ENCODE results near the gene ALX4.

The ALX4 gene

DNA sequence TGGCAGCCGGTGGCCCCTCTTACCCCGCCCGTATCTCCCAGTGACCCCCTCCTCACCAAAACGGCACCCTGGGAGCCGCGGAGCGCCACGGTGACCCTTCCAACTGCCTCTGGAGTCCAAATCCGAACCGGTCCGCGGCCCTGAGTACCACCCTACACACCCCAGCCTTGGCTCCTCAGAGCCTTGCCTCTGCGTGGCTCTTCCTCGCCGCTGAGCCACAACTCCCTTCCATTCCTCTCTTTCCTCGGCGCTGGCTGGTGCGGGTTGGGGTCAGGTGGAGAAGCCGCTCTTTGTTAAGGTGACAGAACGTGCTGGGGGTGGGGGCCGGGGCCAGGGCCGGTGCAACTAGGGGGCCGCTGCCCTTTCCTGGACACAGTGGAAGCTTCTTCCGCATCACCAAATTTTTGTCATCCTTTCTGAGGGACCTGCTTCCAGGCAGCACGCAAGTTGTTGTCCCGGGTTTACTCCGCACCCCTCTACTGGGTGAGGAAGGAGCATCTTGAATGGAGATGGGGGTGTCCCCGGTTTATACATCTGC lies 6.5 kb downstream of the ALX4 start:
- Histone ChIP-seq H3K4me3 (ENCODE audit: low read depth, low read length) (no peak overlapping the region), H3K4me1 (no peaks in the 10 kb centered on the region), H3K36me3 (no peaks in the 10 kb centered on the region), H3K27me3 (peaks cover 66% of the 10 kb centered on the region), H3K9me3 (no peaks in the 10 kb centered on the region)
- TF ChIP-seq, protein P1, sequence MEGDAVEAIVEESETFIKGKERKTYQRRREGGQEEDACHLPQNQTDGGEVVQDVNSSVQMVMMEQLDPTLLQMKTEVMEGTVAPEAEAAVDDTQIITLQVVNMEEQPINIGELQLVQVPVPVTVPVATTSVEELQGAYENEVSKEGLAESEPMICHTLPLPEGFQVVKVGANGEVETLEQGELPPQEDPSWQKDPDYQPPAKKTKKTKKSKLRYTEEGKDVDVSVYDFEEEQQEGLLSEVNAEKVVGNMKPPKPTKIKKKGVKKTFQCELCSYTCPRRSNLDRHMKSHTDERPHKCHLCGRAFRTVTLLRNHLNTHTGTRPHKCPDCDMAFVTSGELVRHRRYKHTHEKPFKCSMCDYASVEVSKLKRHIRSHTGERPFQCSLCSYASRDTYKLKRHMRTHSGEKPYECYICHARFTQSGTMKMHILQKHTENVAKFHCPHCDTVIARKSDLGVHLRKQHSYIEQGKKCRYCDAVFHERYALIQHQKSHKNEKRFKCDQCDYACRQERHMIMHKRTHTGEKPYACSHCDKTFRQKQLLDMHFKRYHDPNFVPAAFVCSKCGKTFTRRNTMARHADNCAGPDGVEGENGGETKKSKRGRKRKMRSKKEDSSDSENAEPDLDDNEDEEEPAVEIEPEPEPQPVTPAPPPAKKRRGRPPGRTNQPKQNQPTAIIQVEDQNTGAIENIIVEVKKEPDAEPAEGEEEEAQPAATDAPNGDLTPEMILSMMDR (IDR thresholded peaks at IDR 0.05; ENCODE audit: low read depth, low read length): no peak
- no peak for DNase-seq

DNA sequence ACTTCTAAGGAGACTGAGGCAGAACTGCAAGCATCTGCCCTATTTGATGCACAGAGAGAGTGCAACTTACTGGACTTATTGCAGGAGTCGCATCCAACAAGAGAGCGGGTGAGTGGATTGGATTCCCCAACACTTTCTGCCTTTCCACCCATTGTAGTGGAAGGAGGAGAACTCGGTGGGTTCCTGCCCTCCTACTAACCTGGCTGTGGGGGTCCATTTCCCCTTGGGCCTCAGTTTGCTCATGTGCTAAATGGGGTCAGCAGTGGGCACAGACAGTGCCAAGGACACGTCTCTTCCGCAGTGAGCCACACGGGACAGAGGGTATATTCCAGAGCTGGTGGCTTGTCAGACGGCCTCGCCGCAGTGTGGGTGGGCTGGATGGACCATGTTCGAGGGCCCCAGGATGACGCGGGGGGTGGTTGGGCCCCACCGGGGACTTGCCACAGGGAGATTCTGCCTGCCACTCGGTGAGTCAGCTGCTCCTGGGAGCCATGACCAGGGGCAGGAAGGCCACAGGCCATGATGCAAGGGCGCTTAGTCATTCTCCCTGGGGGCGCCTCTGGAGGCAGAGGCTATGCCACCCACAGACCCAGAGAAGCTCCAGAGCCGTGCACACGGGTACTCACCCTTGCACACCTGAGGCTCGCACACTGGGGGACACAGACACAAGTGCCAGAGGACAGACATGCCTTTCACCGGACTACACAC lies 8.2 kb downstream of the ALX4 start:
- Histone ChIP-seq H3K4me1 (no peaks in the 10 kb centered on the region), H3K36me3 (no peaks in the 10 kb centered on the region), H3K27me3 (peaks cover 50% of the 10 kb centered on the region), H3K9me3 (no peaks in the 10 kb centered on the region), H3K4me3 (ENCODE audit: low read depth, low read length) (no peak overlapping the region)
- DNase-seq: no peak
- TF ChIP-seq, protein P1 (IDR thresholded peaks at IDR 0.05; ENCODE audit: low read depth, low read length): no peak

DNA sequence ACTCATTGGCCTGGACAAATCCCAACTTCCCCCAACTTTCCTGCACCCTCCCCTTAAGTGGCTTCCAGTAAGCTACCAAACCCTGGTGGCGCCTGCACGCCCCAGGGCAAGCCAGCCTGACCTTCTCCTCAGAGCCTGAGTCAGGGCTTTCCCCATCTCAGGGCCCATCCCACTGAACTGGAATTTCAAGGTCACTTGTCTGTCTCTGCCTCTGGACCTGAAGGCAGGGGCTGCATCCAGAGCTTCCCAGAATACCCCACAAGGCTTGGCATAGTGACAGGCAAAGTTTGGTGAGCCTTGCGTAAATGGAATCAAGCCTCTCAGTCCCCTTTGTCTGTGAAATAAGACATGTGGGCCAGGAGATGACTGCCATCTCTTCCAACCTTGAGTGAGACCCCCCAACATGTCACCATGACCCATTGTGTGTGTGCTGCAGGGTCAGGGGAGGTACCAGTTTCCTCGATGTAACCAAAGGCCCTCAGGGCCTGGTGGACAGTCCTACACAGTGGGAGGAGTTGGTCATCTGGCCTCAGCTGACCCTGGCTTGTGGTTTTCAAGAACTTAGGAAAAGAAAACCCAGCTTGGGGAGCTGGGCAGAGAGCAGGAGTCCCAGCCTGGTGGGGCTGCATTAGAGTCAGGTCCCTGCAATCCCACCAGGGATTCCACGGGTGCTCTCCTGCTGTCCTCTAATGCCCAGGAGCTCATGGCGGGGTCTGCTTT lies 8.9 kb downstream of the ALX4 start:
- H3K9me3 ChIP-seq: no peaks in the 10 kb centered on the region
- H3K36me3 ChIP-seq: no peaks in the 10 kb centered on the region
- H3K27me3 ChIP-seq: peaks cover 42% of the 10 kb centered on the region
- no peak overlapping the region for H3K4me3 ChIP-seq (ENCODE audit: low read depth, low read length)
- TF ChIP-seq, protein P1 (IDR thresholded peaks at IDR 0.05; ENCODE audit: low read depth, low read length): no peak
- no peak for DNase-seq
- no peaks in the 10 kb centered on the region for H3K4me1 ChIP-seq

DNA sequence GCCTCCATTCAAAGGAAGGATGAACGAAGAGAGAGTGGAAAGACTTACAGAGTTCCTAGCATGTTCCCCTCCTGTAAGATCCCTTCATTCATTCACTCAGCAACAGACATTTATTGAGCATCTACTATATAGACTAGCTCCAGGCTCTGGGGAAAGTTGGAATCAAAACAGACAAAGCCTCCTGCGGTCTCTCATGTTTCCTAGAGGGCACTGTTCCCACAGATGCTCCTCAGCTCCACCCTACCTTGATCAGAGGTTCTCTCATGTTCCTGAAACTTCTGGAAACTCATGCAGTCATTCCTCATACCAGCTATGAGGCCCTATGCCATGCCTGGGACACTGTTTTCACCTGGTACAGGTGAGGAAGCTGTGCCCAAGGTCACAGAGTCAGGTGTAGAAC lies 11.1 kb downstream of the ALX4 start:
- no peaks in the 10 kb centered on the region for H3K36me3 ChIP-seq
- H3K9me3 ChIP-seq: no peaks in the 10 kb centered on the region
- H3K27me3 ChIP-seq: peaks cover 21% of the 10 kb centered on the region
- H3K4me3 ChIP-seq (ENCODE audit: low read depth, low read length): no peak overlapping the region
- TF ChIP-seq, protein P1 (IDR thresholded peaks at IDR 0.05; ENCODE audit: low read depth, low read length): no peak
- no peaks in the 10 kb centered on the region for H3K4me1 ChIP-seq
- no peak for DNase-seq

DNA sequence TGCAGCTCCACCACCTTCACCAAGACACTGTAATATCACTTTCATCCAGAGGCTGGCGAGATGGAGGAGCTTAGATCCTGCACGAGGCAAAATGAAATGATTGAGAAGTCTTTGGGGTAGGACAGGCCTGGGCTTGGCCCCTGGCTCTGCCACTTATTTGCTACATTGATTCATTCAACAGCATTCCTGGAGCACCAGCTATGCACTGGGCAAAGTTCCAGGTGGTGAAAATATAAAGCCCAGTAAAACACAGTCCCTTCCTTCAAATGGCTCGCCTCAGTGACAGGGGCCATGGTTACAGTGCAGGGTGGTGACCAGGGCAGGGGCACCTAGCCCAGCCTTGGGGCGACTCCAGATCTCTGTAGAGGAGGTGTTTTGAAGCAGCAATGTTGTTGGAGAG lies 19.7 kb downstream of the ALX4 start:
- Histone ChIP-seq H3K4me1 (no peaks in the 10 kb centered on the region), H3K27me3 (no peaks in the 10 kb centered on the region), H3K4me3 (ENCODE audit: low read depth, low read length) (no peak overlapping the region), H3K36me3 (no peaks in the 10 kb centered on the region), H3K9me3 (no peaks in the 10 kb centered on the region)
- DNase-seq: no peak
- TF ChIP-seq, protein P1 (IDR thresholded peaks at IDR 0.05; ENCODE audit: low read depth, low read length): no peak

DNA sequence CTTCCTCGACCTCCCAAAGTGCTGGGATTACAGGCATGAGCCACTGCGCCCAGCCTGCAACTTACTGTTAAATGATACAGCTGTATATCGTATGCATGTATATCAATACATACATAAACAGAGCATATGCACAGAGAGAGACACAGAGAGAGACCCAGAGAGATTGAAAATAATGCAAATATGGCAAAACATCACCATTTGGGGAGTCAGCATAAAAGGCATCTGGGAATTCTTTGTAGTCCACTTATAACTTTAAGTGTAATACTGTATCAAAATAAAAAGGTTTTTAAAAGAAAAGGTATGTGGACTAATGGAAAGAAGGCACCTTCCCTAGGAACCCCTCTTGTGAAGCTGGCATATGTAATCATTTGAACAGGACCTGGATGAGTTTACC lies 21.8 kb downstream of the ALX4 start:
- Histone ChIP-seq H3K4me3 (ENCODE audit: low read depth, low read length) (no peak overlapping the region), H3K4me1 (no peaks in the 10 kb centered on the region), H3K9me3 (no peaks in the 10 kb centered on the region), H3K27me3 (no peaks in the 10 kb centered on the region), H3K36me3 (no peaks in the 10 kb centered on the region)
- TF ChIP-seq, protein P1 (IDR thresholded peaks at IDR 0.05; ENCODE audit: low read depth, low read length): no peak
- DNase-seq: no peak
